Cardiac fibroblast (primary cell): Measurements from ENCODE around the gene EHMT2.

Experiments used
- DNase-seq, 2 donors: peaks; one replicate each; pipeline versions ENCODE4 v3.0.0 to v3.0.0-alpha.2; 2010; ENCODE audit warnings: low read depth in 2 of 2
- H3K4me3 ChIP-seq, 2 donors: replicated peaks in 1 of 2; 1 replicate in 1 of 2; 2 replicates in 1 of 2; pipeline ENCODE4 v1.5.1; 2011; ENCODE audit warnings: low read depth in 2 of 2, low read length in 2 of 2, mild to moderate bottlenecking in 2 of 2, moderate library complexity in 1 of 2
- TF ChIP-seq, protein P1 (sequence below): IDR thresholded peaks from one replicate; pipeline ENCODE4 v1.5.1; 2011; ENCODE audit warnings: low read depth, mild to moderate bottlenecking, low read length, inconsistent platforms

The EHMT2 gene

DNA sequence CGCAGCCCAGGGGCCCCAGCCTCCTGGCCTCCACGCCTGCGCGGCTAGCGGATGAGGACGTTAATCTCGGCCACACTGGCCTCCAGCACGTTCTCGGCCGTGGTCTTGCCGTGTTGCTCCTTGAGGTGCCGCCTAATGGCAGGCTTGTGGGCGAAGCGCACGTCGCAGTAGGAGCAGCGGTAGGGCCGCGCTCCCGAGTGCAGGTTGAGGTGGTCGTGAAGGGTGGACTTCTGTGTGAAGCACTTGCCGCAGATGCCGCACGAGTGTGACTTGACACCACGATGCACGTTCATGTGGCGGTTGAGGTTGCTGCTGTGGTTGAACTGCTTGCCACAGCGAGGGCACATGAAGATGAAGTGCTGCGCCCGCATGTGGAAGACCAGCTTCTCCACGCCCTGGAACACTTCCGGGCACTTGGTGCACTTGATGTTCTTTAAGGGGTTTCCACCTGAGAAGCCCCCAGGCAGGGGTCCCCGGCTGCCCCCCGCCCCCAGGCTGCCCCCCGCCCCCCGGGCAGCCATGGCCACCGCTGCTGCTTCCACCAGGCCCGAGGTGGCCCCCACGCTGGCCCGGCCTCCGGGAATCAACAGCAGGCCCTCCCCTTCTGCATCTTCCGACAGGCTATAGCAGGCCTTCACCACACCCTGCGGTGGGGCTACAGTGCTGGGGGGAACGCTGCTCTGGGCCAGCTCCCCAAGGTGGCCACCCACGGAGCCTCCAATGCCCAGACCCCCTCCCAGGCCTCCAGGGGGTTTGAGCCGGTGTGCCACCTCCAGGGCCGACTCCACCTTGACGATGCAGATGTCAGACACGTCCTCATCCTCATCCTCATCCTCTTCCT lies 2.6 kb upstream of the EHMT2 start:
- H3K4me3 ChIP-seq: no peak overlapping the region
- no peak for DNase-seq
- TF ChIP-seq, protein P1, sequence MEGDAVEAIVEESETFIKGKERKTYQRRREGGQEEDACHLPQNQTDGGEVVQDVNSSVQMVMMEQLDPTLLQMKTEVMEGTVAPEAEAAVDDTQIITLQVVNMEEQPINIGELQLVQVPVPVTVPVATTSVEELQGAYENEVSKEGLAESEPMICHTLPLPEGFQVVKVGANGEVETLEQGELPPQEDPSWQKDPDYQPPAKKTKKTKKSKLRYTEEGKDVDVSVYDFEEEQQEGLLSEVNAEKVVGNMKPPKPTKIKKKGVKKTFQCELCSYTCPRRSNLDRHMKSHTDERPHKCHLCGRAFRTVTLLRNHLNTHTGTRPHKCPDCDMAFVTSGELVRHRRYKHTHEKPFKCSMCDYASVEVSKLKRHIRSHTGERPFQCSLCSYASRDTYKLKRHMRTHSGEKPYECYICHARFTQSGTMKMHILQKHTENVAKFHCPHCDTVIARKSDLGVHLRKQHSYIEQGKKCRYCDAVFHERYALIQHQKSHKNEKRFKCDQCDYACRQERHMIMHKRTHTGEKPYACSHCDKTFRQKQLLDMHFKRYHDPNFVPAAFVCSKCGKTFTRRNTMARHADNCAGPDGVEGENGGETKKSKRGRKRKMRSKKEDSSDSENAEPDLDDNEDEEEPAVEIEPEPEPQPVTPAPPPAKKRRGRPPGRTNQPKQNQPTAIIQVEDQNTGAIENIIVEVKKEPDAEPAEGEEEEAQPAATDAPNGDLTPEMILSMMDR: no peak

DNA sequence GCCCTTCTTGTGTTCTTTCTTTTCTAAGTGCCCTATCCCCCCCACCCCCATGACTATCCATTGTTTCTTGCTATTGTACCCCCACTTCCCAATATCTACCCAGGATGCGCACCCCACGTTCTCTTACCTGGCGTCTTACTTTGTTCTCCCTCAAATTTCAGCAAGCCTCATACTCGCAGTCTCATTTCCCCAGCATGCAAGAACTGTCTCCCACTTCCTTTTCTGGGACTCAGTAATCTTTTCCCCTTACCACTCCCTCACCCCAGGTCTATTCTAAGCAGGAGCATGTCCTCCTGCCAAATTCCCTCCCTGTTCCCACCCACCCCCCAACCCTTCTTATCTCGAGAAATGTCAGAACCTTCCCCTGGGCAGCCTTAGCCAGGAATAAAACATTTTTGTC lies 1.7 kb upstream of the EHMT2 start:
- no peak for DNase-seq
- H3K4me3 ChIP-seq: no peak overlapping the region
- TF ChIP-seq, protein P1: no peak

DNA sequence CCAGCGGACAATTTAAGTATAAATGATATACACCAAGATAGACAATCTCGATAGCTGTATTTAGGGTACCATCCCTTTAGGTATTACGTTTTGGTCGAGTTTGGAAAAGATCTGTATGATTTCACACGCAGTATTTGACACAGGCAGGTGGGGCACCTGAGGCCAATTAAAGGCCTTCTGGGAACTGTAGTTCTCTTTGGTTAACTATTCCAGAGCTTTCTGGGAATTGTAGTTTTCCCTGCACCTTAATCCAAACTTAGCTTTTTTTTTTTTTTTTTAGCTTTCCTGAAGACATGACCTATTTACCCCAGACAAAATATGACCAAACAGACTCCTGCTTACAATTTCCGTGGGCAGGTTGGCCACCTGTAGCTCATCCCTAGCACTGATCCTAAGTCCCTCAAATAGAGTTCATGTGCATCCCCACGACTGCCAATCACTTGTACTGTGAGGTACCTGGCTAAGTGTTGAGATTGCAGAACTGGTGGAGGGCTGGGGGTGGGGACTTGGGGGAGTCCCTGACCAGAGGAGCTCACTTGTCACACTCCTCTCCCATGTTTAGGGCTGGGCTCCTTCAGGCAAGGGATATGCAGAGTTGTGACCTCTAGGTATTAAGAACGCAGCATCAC lies 999 bp upstream of the EHMT2 start:
- peak overlapping the region; percentile 69 to 96 for H3K4me3 ChIP-seq
- peak; percentile 52 to 56 for DNase-seq
- TF ChIP-seq, protein P1: no peak

DNA sequence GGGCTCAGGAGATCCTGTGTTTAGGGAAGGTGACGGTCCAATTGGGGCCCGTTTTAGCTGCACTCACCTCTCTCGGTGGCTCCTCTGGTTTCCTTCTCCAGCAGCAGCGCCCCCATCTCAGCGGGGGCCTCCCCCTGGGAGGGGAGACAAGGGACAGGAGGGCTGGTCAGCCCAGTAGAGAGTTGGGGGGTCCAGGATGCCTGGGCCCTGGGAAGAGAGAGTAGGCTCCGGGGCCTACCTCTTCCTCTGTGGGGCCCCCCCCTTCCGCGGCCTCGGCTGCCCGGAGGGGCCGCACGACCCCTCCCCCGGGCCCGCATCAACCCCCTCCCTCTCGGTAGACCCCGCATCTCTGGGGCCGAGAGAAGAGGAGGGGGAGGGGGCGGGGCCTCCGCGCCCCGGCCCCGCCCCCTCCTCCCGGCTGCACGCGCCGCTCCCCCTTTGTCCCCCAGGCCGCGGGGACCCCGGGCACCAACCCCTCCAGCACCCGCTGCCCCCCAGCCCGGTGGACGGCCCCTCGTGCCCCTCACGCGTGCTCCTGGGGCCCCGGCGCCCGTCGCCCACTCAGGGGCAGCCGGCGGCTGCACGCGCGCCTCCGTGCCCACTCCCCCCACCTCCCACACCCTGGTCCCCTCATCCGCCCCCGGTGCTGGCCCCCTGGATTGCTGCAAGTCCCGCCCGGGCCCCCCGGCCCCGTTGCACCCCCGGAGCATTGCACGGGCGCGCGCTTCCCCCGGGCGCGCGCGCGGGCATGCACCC lies 464 bp downstream of the EHMT2 start:
- TF ChIP-seq, protein P1: no peak
- DNase-seq: no peak
- H3K4me3 ChIP-seq: peak overlapping the region; percentile 63 to 96

DNA sequence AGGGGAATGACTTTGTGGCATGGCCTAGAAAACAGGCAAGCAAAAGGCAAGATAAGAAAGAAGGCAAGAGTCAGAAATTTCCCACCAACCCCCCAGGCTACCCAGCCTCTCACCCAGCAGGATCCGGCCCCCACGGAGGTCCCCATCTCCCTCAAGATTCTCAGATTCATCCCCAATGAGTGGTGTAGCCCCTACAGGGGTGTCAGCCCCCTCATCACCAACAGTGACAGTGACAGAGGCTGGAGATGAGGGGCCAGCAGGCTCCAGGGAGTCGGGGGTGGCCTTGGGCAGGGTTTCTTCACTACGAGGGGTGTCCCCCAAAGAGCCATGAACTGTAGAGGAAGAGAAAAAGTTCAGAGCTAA lies 1.0 kb downstream of the EHMT2 start:
- peak overlapping the region; percentile 63 to 96 for H3K4me3 ChIP-seq
- TF ChIP-seq, protein P1: no peak
- DNase-seq: no peak

DNA sequence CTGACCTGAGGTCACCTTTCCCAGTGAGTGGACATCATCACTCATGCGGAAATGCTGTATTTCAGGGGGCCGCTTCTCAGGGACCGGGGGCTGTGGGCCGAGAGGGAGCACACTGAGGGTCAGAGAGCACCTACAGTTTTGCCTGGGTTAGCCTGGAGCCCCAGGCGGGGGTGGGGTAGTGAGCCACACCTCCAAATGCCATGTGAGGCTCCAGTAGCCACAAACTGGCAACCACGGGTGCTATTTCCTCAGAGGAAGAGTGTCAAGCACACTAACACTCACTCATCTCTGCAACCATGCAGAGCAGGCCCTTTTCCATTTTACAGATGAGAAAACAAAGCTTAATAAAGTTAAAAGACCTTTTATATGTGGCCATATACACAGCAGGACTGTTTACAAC lies 4.7 kb downstream of the EHMT2 start:
- DNase-seq: no peak
- TF ChIP-seq, protein P1: no peak
- no peak overlapping the region for H3K4me3 ChIP-seq
